Stimulated activated CD4-positive, alpha-beta T cell treated with anti-CD3 and anti-CD28 coated beads, Interleukin-1b, Interleukin-23, amount 100 ng/mL, for 48 hours (primary cell): ENCODE data around the gene TTC21A.

Experiments used
- DNase-seq: peaks from one replicate; pipeline ENCODE4 v3.0.0-alpha.2; 2020

Gene TTC21A

DNA sequence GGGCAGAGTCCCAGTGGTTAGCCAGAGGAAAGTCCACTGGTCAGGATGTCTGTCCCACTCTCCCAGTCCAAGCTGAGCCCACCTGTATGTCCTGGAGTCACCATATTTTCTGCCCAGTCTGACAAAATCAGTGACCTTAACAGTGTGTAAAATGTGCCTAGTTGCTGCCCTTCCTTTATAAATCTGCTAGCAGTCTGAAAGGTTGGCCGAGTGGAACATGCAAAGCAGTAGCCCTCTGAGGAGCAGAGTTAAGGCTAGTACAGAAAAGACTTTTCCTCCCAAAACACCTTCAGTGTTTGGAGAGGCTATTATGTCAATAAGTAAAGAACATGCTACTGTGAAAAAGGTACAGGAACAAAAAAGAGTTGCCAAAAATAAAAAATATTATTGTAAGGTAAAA is 15.3 kb downstream of the TTC21A start:
- DNase-seq, result no peak

DNA sequence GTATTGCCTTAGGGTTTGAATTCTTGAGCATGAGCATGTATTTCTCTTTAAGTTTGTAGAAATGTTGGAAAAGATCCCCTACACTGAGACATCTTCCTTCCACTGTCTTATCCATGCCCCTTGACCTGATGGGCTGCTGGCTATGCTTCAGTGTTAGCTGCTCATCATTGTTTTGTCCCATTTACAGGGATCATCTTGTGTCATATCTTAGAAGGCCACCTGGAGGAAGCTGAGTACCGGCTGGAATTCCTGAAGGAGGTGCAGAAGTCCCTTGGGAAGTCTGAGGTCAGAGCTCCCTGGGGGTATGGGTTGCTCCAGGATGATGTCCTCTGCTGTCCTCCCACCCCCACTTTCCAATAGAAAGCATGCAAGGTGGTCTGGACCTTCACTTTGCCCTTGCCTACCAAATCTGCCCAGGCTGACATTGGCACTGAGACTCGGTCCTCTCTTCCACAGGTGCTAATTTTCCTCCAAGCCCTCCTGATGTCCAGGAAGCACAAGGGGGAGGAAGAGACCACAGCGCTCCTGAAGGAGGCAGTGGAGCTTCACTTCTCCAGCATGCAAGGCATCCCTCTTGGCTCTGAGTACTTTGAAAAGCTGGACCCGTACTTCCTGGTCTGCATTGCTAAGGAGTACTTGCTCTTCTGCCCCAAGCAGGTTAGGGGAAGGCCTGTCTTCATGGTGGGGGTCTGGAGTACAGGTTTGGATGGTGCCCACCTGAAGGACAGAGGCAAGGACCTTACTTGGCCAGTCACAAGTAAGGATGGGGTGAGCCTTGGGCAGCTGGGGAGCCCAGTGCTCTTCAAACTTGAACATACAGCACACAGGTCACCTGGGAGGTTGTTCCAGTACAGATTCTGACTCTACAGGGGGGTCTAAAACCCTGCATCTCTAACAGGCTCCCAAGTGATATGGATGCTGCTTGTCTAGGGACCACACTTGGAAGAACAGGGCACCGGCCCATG is 17.7 kb downstream of the TTC21A start:
- DNase-seq, result no peak

DNA sequence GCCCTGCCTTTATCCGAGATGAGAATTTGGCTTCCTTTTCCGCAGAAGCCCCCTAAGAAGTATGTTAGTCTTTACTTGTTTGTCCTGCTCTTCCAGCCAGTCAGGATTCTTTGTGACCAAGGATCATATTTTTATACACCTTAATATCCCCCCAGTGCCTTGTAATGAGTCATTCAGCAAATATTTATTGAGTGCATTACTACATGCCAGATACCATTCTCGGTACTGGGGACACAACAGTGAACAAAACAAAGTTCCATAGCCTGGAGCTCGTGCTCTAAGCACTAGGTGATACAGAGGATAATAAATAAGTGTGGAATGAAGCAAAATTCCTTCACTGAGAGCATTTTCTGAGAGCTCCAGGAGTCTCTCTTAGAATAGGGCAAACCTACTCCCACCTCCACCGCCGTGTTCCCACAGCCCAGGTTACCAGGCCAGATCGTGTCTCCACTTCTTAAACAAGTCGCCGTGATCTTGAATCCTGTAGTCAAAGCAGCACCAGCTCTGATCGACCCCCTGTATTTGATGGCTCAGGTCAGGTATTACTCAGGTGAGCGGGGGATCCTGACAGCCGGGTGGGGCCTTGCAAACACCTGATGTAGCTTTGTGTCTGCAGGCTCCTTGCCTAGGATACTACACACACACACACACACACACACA is 18.5 kb downstream of the TTC21A start:
- no peak for DNase-seq

DNA sequence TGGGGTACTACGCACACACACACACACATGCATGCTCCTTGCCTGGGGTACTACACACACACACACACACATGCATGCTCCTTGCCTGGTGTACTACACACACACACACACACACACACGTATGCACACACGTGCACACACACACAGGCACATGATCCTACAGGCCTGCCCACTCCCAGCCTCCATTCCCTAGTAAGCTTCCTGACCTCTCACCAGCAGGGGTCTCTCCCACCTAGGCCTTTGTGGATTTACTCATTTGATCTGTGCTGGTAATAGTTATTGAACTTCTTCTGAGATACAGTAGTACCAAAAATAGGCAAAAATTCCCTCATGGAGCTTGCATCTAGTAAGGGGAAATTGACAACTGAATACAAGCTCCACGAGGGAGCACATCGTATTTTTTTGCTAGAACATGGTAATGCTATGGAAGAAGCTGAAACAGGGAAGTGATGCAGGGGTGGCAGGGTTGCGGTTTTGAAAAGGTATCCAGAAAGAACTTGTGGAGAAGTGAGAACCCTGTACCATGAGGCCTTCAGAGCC is 19.1 kb downstream of the TTC21A start:
- DNase-seq, result no peak

DNA sequence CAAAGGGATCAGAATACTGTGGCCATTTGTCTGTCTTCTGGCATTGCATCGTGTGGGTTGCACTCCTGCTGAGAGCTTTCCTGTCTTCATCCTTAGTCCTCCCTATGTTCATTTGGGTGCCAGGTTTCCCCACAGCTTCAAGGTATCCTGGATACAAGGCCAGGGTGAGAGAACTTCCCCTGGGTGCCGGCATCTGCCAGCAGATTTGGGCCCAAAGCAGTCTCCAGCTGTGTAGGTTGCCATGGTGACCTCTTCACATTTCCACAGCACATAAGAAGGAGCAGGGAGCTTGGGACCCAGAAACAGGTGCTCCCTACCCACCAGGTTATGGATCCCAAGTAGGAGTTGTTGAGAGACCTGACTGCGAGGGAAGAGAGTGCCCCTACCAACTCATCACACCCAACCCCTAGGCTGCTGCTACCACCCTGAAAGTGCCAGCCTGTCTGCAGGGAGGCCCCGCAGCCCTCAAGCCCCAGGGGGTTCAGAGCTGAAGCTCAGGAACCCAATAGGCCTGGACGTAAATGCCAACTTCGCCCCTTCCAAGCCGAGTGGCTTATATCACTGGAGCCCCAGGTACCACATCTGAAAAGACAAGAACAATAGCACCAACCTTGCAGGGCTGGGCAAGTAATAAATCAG is 19.9 kb downstream of the TTC21A start:
- DNase-seq, result no peak

DNA sequence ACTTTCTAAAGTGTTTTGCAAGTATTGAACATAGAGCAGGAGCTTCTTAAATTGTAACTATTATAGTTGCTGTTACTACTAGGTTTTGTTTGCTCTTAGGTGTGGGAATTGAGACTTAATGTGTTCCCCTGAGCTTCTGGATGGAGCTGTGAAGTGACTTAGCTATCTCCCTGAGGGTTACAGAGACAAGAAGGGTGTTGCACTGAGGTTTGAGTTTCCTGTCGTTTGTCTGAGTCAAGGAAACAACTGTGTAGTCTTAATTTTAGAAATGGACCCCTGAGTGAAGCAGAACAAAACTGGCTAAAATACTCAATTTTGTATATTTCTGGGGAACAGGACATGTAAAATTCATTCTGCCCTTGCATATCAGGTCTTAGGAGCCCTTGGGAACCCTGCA is 20.4 kb downstream of the TTC21A start:
- DNase-seq, result no peak

DNA sequence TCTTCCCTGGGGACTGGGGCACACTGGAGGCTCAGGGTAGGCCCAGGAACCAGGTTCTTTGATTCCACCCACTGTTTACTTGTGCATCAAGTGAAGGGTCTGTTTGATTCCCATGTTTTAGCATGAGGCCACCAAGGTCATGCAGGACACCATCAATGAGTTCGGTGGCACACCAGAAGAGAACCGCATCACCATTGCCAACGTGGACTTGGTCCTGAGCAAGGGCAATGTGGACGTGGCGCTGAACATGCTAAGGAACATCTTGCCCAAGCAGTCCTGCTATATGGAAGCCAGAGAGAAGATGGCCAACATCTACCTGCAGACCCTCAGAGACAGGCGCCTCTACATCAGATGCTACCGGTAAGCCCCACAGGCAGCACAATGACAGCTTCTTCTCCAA is 21.5 kb downstream of the TTC21A start:
- no peak for DNase-seq

DNA sequence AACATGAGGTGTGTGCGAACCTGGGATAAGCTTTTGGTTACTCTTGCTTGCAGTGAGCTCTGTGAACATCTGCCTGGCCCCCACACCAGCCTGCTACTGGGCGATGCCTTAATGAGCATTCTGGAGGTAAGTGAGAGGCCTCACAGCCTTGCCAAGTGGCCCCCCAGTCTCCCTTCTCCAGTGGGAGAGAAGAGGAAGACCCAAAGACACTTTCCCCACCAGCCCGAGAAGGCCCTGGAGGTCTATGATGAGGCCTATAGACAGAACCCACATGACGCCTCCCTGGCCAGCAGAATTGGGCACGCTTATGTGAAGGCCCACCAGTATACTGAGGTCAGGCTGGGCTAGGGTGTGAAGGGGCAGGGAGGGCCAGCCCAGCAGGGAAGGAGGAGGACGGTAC is 22.5 kb downstream of the TTC21A start:
- DNase-seq, result no peak

DNA sequence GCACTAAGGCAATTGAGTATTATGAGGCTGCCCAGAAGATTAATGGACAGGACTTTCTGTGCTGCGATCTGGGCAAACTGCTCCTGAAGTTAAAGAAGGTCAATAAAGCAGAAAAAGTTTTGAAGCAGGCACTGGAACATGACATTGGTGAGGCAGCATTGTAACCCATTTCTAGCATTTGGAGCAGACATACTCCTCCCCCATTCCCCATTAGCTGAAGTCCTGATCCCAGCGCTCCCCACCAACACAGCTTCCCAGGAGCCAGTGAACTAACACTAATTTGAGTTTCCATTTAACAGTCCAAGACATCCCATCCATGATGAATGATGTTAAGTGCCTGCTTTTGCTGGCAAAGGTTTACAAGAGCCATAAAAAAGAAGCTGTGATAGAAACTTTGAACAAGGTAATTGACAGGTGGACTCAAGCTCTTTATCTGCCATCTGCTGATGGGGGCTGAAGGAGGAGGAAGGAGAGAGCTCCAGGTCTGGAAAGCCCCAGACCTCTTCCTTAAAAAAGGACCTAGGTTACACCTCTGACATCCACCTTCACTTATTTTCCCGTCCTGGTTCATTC is 23.3 kb downstream of the TTC21A start:
- no peak for DNase-seq

DNA sequence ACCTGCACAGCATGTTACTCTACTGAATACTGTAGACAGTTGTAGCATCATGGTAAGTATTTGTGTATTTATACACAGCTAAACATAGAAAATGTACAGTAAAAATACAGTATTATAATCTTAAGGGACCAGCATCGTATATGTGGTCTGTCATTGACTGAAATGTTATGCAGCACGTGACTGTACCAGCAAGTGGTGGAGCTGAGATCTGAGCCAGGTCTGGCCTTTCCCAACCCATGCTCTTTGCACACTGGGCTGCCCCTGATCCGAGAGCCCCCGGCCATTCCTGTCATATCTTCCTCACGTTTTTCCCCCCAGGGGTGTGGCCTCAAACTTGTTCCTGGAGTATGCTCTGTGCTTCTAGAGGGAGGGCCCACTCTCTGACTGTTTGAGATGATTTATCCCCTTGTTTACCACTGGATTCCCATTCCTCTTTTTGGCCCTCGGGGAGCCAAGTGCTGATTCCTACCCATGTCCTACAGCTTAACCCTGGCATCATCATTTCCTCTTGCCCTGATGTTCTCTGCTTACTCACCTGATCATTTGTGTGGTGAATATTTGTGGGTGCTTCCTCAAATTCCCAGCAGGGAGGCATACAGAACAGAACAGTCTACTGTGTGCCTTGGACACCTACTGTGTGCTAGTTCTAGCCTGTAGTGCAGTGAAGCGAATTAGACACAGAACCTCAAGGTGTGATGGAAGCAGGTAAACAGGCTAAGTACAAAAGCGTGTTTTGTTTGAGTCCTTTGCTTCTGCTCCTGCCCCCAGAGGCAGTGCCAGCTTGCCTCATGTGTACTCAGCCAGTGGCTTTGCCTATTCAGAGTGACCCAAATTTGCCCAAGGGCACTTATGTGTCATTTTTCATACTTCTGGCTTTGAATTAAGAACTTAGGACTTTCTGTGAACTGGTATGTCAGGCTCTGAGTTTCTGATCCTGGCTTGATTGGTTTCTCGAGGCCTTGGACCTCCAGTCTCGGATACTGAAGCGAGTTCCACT is 24.9 kb downstream of the TTC21A start:
- no peak for DNase-seq

DNA sequence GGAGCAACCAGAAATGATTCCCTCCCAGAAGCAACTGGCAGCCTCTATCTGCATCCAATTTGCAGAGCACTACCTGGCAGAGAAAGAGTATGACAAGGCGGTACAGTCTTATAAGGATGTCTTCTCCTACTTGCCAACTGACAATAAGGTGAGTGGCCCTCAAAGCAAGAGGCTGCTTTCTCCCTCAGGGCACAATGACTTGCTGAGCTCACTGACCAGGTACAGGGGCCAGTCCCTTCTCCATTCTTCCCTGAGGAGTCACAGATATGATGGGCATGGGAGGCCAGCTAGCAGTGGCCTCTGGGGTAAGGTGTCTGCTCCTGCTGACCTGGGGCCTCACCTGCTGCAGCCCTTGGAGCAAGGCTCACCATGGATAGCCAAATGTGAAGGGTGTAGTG is 25.6 kb downstream of the TTC21A start:
- DNase-seq, result no peak

DNA sequence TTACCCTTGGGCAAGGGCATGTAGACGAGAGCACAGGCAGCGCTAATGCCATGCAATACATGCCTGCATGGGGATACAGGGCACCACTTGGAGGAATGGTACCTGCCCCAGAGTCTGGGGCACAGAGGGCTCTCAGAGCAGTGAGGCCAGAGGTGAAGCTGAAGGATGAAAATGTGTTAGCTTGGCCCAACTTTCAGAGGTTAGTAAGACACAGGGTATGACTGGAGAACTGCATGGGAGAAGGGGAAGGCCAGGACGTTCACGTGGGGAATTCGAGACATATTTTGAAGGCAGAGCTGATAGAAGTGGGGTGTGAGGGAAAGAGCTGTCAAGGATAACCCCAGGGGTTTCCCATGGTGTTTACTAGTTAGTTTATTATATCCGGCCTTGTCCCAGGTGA is 26.3 kb downstream of the TTC21A start:
- no peak for DNase-seq

DNA sequence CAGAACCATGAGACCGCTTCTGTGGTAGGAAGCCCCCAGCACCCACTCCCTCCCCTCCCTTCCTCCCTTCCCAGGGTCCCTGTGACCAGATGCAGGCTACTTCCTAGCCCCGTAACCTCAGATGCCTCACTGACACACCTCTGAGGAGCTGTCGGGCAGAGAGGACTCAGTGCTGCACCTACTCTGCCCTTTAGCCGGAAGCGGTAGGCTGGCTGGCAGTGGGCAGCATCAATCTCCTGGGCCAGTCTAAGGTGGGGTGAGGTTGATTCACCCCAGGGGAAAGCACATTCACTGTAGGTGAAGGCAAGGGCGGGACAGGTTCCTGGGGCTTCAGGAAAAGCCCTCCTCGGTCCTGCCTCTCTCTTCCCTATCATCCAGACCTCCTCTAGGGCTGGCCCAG is 26.8 kb downstream of the TTC21A start:
- no peak for DNase-seq

DNA sequence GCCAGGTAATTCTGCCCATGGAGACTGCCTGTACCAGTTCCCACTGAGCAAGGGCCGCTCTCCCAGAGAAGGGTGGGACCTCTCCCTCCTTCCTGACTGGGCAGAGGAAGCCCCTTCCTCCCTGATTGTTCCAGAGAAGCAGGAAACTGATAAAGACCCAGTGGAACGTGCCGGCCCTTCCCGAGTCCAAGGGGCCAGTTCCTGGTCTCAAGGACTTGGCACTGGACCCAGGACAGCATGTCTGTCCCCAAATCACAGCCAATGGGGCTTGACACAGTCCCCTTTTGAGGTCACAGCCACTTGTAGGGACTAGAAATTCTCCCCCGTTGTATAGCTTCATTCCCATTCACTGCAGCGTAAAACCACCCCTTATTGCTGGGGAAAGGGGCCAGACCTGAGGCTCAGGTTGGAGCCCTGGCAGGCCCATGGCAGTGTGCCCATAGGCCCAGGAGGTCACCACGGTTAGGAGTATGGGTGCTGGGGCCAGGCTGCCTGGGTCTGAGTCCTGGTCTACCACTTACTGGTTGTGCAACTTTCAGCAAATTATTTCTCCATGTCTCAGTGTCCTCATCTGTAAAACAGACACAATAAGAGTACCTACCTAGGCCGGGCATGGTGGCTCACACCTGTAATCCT is 27.8 kb downstream of the TTC21A start:
- no peak for DNase-seq

DNA sequence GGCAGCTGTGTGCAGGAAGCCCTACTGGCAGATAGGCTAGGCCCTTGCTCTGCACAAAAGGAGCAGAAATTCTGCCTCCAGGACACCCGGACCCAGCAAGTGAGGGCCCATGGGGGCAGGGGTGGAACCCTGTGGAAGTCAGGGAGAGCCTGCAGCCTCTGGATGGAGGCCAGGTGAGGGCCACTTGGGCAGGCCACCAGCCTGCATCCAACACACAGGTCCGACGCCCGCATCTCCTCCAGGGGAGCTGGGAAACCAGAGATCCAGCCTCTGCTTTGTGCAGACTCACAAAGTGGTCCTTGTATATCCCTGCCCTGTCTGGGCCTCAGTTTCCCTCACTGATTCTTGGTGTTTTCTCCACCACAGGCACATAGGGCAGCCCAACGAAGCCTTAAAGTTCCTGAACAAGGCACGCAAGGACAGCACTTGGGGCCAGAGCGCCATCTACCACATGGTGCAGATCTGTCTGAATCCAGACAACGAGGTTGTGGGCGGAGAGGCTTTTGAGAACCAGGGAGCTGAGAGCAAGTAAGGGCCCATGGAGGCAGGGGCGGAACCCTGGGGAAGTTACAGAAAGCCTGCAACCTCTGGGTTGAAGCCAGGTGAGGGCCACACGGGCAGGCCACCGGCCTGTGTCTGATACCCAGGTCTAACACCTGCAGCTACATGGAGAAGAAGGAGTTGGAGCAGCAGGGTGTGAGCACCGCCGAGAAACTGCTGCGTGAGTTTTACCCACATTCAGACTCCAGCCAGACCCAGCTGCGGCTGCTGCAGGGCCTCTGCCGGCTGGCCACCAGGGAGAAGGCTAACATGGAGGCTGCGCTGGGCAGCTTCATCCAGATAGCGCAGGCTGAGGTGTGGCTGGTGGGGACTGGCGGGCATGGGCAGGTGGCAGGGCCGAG is 29.3 kb downstream of the TTC21A start:
- DNase-seq, result no peak

DNA sequence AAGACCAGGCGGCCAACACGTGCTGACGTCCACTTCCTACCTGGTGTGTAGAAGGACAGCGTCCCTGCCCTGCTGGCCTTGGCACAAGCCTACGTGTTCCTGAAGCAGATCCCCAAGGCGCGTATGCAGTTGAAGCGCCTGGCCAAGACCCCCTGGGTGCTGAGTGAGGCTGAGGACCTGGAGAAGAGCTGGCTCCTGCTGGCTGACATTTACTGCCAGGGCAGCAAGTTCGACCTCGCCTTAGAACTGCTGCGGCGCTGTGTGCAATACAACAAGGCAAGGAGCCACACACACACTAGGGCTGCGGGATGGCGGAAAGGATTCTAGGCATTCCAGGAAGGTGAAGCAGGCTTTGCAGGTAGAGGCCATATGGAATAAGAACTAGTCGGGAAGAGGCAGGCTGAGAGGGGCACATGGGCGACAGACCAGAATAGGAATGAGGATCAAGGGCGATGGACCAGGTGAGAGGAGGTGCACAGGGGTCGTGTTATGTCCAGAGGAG is 30.0 kb downstream of the TTC21A start:
- no peak for DNase-seq

DNA sequence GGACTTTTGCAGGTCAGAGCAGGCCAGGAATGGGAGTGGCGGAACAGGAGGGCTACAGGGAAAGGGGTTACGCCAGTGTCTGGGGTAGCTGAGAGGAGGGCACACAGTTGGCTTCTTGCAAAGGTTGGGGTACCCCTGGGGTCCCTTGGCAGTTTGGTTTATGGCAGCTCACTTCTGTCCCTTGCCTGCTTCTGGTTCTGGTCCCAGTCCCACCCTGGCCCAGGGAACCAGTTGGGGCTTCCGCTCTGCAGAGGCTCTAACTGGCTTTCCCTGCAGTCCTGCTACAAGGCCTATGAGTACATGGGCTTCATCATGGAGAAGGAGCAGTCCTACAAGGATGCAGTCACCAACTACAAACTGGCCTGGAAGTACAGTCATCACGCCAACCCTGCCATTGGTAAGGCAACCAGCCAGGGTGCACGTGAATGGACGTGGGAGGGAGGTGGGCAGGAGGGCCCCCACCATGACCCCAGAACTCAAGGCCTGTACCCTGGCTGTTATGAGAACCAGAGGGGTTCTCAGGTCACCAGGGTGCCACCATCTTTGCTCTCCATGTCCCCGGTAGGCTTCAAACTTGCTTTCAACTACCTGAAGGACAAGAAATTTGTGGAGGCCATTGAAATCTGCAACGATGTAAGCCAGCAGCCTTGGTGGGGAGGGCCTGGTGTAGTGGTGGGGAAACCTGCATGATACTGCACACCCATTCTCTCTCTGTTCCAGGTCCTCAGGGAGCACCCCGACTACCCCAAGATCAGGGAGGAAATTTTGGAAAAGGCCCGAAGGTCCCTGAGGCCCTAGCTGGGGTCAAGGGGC is 30.7 kb downstream of the TTC21A start:
- no peak for DNase-seq

DNA sequence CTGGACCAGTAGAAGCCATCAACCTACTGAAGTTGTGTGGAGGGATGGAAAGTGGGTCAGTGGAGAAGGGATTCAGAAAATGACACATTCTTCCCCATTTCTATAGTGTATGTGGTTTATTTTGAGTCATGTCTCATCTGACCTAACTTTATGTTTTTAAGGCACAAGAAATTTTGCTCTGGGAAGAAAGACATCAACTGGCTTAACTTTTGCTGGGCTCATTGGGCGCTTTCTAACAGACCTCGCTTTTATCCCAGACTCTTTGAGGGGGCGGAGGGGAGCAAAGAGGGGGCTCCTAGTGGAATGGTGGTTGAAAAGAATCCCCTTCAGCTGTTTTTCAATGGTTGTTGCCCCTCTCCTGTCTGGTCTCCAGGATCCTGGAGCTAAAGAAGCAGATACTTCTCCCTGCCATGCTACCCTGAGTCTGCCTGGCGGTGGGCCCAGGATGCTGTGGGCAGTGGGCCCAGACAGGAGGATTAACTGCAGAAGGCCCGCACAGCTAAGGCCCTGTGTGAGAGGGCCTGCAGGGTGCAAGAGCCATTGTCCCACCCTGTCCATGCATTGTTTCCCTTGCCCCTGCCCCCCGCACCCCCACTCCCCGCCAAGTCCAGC is 31.4 kb downstream of the TTC21A start:
- no peak for DNase-seq

DNA sequence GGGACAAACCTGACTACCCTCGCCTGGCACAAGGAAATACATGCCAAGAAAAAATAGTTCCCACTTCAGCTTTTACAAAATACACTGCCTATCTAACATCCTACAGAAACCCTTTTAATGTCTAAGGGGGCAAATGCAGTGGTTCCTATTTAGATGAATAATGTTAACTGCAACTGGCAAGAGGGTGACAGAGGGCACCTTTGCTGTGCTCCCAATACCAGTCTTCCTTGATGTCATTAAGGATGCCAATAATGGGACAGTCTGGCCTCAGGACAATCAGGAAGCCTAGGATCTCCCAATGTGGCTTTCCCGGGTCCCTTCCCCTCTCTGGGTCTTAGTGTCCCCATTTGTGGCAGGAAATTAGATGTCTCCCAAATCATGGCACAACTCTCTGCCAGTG is 32.0 kb downstream of the TTC21A start:
- no peak for DNase-seq
